K562 (cell line): Measurements from ENCODE around the gene SLC4A1. TPM values are rescaled to one million over a fixed set of nuclear protein-coding genes. Genes with fewer than 3 reads are reported as not detected.
A peak's percentile ranks its signal among the peaks of the same experiment; 100 is the strongest.

Experiments used
- BMI1 ChIP-seq: fragments of 150-350 bp; IDR thresholded peaks from 2 replicates; pipeline ENCODE4 v1.6.1; 2014; ENCODE audit warnings: low read length
- CBX3 ChIP-seq, 2 experiments: IDR thresholded peaks; 1 replicate in 1 of 2; 2 replicates in 1 of 2; pipeline ENCODE4 v1.6.1; 2012; ENCODE audit warnings: inconsistent platforms in 2 of 2, low read length in 2 of 2, borderline replicate concordance in 1 of 2, control low read depth in 1 of 2
- HBP1 ChIP-seq: fragments of 450-650 bp; formaldehyde crosslinking; IDR thresholded peaks from 2 replicates; pipeline ENCODE4 v1.4.0; 2022; ENCODE audit warnings: missing genetic modification characterization
- KDM1A ChIP-seq, 2 experiments: fragments of 450-650 bp; IDR thresholded peaks; 2 replicates each; pipeline ENCODE4 v1.6.1; 2016; ENCODE audit warnings: mild to moderate bottlenecking in 2 of 2
- MAFK ChIP-seq: IDR thresholded peaks from 2 replicates; pipeline ENCODE4 v1.6.1; 2011; ENCODE audit warnings: low read length, improper control_type of control experiment
- MEIS2 ChIP-seq: fragments of 450-650 bp; IDR thresholded peaks from 2 replicates; pipeline ENCODE4 v1.6.1; 2014; ENCODE audit warnings: mild to moderate bottlenecking; ENCODE audit not compliant: partially characterized antibody
- U2AF1 ChIP-seq: fragments of 200-400 bp; formaldehyde crosslinking; optimal IDR thresholded peaks from 2 replicates; pipeline ENCODE3; 2017; ENCODE audit warnings: mild to moderate bottlenecking, low read depth, low read length, moderate library complexity
- ZBTB40 ChIP-seq, 2 experiments: fragments of 450-650 bp in 1 of 2; sonication (generic) in 1 of 2; formaldehyde crosslinking in 1 of 2; IDR thresholded peaks; 2 replicates each; pipeline versions ENCODE4 v1.7.1 to v1.9.0; 2016 to 2022; ENCODE audit warnings: inconsistent platforms in 1 of 2, mild to moderate bottlenecking in 1 of 2, missing genetic modification reagents in 1 of 2
- ZNF512 ChIP-seq: IDR thresholded peaks from 2 replicates; pipeline ENCODE4 v1.6.1; 2016; ENCODE audit warnings: missing genetic modification characterization, missing compliant biosample characterization
- polyA plus RNA-seq, 8 experiments: library from polyadenylated mRNA; depleted of rRNA in 4 of 8; stranded (reverse) in 5 of 8; unstranded in 3 of 8; fragments of >200 nt; fragmentation: Nextera tagmentation in 2 of 8; fragmentation: Illumina TruSeq in 1 of 8; extraction: Ambion mirVana in 2 of 8; extraction: Trizol in 1 of 8; gene quantifications; 2 replicates each; pipeline versions ENCODE4 v1.2.1 to v1.2.3, GENCODE V29; 2011 to 2014; ENCODE audit warnings: inconsistent platforms in 1 of 8, missing spikeins in 1 of 8
- total RNA-seq, 7 experiments: library from RNA; depleted of rRNA in 6 of 7; stranded (reverse); fragments of >200 nt in 6 of 7; fragmentation: Illumina TruSeq in 2 of 7; extraction: Trizol in 2 of 7; gene quantifications; 2 replicates each; pipeline versions ENCODE4 v1.2.1 to v1.2.3, GENCODE V29; 2011 to 2021; ENCODE audit warnings: low replicate concordance in 1 of 7
- TF ChIP-seq, protein P1 (sequence below): fragments of 450-650 bp; IDR thresholded peaks from 2 replicates; pipeline ENCODE4 v1.6.1; 2017; ENCODE audit warnings: antibody characterized with exemption, mild to moderate bottlenecking

SLC4A1 gene
- total and polyA plus RNA-seq, 9 of the 15 experiments (the other 6 are each of a cell fraction or from before 2014, with no cell fraction given) = 0.14 to 1.00 (median 0.53) TPM

DNA sequence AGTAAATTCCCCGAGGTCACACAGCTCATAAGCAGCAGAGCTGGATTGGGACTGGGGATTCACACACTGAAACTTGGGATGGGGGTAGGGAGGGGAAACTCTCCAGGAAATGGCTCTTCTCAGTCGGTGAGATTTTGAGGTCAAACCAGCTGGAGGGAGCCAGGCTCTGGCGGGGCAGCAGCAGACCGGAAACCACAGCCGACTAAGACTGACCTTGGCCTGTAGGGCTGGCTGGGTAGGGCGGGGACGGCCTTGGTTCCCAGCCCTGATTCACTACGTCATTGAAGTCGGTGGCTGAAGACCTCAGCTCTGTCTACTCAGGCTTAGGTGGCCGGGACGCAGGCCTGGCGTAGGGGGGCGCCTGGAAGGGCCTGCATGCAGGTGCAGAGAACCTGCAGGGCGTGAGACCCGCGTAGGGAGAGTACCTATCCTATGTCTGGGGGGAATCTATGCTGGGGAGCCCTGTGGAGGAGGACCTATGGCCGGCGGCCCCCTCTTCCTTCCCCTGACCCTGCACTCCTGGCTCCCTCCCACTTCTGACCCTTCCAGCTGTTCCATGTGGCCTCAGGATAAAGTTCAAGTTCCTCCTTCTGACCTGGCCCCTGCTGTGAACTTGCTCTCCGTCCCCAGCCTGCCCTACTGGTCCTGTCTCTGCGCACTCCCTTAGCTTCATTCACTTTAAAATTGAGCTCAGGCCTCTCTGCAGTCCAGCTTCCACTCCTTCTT, 11.9 kb upstream of the SLC4A1 start (continued):
- TF ChIP-seq ZBTB40 (IDR thresholded peaks at IDR 0.05) (peak; percentile 63), ZBTB40 (CRISPR knock-in tag; IDR thresholded peaks at IDR 0.05) (no peak), MEIS2 (no peak), ZNF512 (tag) (no peak), BMI1 (no peak), CBX3 (IDR thresholded peaks at IDR 0.05; ENCODE audit: borderline replicate concordance in 1 of 2, low read length in 2 of 2) (peak in 1 of 2 experiments; percentile 24; a peak in 1 of 3 replicates), U2AF1 (no peak), KDM1A (IDR thresholded peaks at IDR 0.05) (peak; percentile 93), HBP1 (CRISPR knock-in tag) (no peak), MAFK (no peak)
- TF ChIP-seq, protein P1, sequence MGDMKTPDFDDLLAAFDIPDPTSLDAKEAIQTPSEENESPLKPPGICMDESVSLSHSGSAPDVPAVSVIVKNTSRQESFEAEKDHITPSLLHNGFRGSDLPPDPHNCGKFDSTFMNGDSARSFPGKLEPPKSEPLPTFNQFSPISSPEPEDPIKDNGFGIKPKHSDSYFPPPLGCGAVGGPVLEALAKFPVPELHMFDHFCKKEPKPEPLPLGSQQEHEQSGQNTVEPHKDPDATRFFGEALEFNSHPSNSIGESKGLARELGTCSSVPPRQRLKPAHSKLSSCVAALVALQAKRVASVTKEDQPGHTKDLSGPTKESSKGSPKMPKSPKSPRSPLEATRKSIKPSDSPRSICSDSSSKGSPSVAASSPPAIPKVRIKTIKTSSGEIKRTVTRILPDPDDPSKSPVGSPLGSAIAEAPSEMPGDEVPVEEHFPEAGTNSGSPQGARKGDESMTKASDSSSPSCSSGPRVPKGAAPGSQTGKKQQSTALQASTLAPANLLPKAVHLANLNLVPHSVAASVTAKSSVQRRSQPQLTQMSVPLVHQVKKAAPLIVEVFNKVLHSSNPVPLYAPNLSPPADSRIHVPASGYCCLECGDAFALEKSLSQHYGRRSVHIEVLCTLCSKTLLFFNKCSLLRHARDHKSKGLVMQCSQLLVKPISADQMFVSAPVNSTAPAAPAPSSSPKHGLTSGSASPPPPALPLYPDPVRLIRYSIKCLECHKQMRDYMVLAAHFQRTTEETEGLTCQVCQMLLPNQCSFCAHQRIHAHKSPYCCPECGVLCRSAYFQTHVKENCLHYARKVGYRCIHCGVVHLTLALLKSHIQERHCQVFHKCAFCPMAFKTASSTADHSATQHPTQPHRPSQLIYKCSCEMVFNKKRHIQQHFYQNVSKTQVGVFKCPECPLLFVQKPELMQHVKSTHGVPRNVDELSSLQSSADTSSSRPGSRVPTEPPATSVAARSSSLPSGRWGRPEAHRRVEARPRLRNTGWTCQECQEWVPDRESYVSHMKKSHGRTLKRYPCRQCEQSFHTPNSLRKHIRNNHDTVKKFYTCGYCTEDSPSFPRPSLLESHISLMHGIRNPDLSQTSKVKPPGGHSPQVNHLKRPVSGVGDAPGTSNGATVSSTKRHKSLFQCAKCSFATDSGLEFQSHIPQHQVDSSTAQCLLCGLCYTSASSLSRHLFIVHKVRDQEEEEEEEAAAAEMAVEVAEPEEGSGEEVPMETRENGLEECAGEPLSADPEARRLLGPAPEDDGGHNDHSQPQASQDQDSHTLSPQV = 0 out of 2 replicates have a peak, but pooled peaks have one; percentile 63
